OCI-LY7 (cell line): ENCODE results near the gene EGFR. TPM values are rescaled to one million over a fixed set of nuclear protein-coding genes. Genes with fewer than 3 reads are reported as not detected.

Experiments used
- BruUV-seq: library from RNA; stranded (reverse); fragments of 400-500 nt; replicated peaks from 2 replicates; lab custom pipeline; 2021; lab: Mats Ljungman, UMichigan
- CTCF ChIA-PET: fragments of 300-600 bp; sonication (Branson Sonifier 250); formaldehyde crosslinking; loops from one replicate; lab custom pipeline; 2022; ENCODE audit warnings: antibody characterized with exemption; ENCODE audit not compliant: unreplicated experiment; lab: Charles Lee
- POLR2A ChIA-PET: fragments of 300-600 bp; sonication (Branson Sonifier 250); formaldehyde crosslinking; loops from one replicate; lab custom pipeline; 2022; ENCODE audit warnings: antibody characterized with exemption; lab: Charles Lee
- DNase-seq: peaks from one replicate; pipeline ENCODE4 v3.0.0-alpha.2; 2015; ENCODE audit warnings: low spot score
- H2AFZ ChIP-seq: fragments of 200-600 bp; sonication (generic), shearing (Covaris generic); 2 replicates; pipeline ENCODE4 v1.6.1; 2014; ENCODE audit warnings: mild to moderate bottlenecking, antibody characterized with exemption, low read length, moderate library complexity
- H3K27ac ChIP-seq: fragments of 200-600 bp; sonication (generic); 2 replicates; pipeline ENCODE4 v1.5.1; 2014; ENCODE audit warnings: mixed run types, low read depth, mild to moderate bottlenecking, moderate library complexity, low read length, inconsistent platforms; ENCODE audit not compliant: poor library complexity, severe bottlenecking
- H3K36me3 ChIP-seq: fragments of 200-600 bp; sonication (generic); 2 replicates; pipeline ENCODE4 v1.6.1; 2014; ENCODE audit warnings: mild to moderate bottlenecking, antibody characterized with exemption, low read length, moderate library complexity, mixed read lengths; ENCODE audit not compliant: insufficient read depth
- H3K4me1 ChIP-seq: fragments of 200-600 bp; sonication (generic); 2 replicates; pipeline ENCODE4 v1.5.1; 2014; ENCODE audit warnings: mild to moderate bottlenecking, low read length; ENCODE audit not compliant: insufficient read depth, poor library complexity, severe bottlenecking
- H3K4me2 ChIP-seq: fragments of 200-600 bp; sonication (generic); 2 replicates; pipeline ENCODE4 v1.6.1; 2014; ENCODE audit warnings: mild to moderate bottlenecking, low read length
- H3K4me3 ChIP-seq: fragments of 200-600 bp; sonication (generic); 2 replicates; pipeline ENCODE4 v1.5.1; 2014; ENCODE audit warnings: mild to moderate bottlenecking, low read depth, low read length; ENCODE audit not compliant: poor library complexity, severe bottlenecking
- H3K79me2 ChIP-seq: fragments of 200-600 bp; sonication (generic); 2 replicates; pipeline ENCODE4 v1.6.1; 2016; ENCODE audit warnings: low read depth, mild to moderate bottlenecking, low read length, moderate library complexity, mixed read lengths; ENCODE audit not compliant: insufficient read depth
- H3K9me2 ChIP-seq: fragments of 200-600 bp; sonication (generic); 2 replicates; pipeline ENCODE4 v1.6.1; 2016; ENCODE audit warnings: mild to moderate bottlenecking, low read length, mixed read lengths; ENCODE audit not compliant: insufficient read depth
- H3K9me3 ChIP-seq: fragments of 200-600 bp; sonication (generic); 2 replicates; pipeline ENCODE4 v1.6.1; 2014; ENCODE audit warnings: mild to moderate bottlenecking, mixed run types, low read length, mixed read lengths
- H4K20me1 ChIP-seq: fragments of 200-600 bp; sonication (generic); 2 replicates; pipeline ENCODE4 v1.6.1; 2014; ENCODE audit warnings: mild to moderate bottlenecking, antibody characterized with exemption, low read length, moderate library complexity, mixed read lengths; ENCODE audit not compliant: insufficient read depth
- EZH2phosphoT487 ChIP-seq: fragments of 200-600 bp; sonication (generic); IDR thresholded peaks from 2 replicates; pipeline ENCODE4 v1.6.1; 2018; ENCODE audit warnings: low read depth, borderline replicate concordance, mild to moderate bottlenecking, mixed run types, antibody characterized with exemption, low read length, moderate library complexity, mixed read lengths
- intact Hi-C: fragments of 100-400 bp; cut with micrococcal nuclease; formaldehyde crosslinking; loops from one replicate; pipeline ENCODE4 v1.10.0; 2022; ENCODE audit not compliant: unreplicated experiment
- total RNA-seq, 2 experiments: library from RNA; depleted of rRNA in 1 of 2; stranded (reverse); fragments of >200 nt in 1 of 2; shearing (Covaris generic) in 1 of 2; gene quantifications; 2 replicates each; pipeline ENCODE4 v1.2.3, GENCODE V29; 2014 to 2022
- TF ChIP-seq, protein P1 (sequence below): fragments of 200-600 bp; sonication (generic); conservative IDR thresholded peaks from 2 replicates; pipeline ENCODE4 v1.5.1; 2014; ENCODE audit warnings: mild to moderate bottlenecking, antibody characterized with exemption, low read length, moderate library complexity, mixed read lengths

The EGFR gene
- total RNA-seq, 2 experiments from 2014 or later = 0.27 TPM; not detected in 1

DNA sequence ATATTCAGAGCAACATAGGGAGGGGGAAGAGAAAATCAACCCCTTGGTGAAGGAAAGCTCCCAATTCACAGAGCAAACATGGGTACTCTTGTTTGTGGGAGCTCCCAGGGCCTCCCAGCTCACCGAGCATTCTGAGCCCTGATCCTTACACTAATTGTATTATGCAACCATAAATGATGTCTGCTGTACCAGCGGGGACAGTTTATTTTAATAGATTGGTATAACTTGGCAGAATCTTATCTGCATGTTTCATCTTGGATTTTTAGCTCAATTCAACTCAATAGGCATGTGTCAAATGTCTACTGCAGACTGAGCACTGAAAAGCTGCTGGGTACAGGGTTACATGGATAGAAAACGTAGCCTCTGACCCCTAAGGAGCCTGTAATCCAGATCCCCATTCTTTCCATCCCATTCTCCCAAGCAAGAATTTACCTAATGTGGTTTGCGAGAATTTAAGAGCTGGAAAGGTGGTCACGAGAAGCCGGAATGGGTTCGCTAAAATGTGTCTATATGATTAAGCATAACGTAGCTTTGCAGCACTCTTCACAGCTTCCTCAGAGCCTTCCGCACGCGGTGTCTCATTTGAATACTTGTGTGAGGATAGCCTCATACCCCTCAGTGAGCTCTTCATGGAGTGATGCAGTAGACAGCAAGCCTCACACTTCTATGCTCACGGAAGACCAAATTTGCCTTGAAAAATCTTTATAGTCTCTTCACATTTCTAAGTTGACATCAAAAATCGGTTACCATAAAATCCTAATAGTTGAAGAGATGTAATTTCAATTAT, 18.3 kb downstream of the EGFR start:
- intact Hi-C loops = loop anchor here (10.0 kb wide), 1 partner anchor 62 kb away; no protein-coding TSS in a partner anchor
- no peaks in the 10 kb centered on the region for H3K9me3 ChIP-seq
- DNase-seq = no peak
- H3K4me2 ChIP-seq = no peak overlapping the region
- H3K9me2 ChIP-seq = no peaks in the 10 kb centered on the region
- no peaks in the 10 kb centered on the region for H3K79me2 ChIP-seq
- CTCF ChIA-PET = no interaction called here
- no peak for TF ChIP-seq EZH2phosphoT487
- TF ChIP-seq, protein P1, sequence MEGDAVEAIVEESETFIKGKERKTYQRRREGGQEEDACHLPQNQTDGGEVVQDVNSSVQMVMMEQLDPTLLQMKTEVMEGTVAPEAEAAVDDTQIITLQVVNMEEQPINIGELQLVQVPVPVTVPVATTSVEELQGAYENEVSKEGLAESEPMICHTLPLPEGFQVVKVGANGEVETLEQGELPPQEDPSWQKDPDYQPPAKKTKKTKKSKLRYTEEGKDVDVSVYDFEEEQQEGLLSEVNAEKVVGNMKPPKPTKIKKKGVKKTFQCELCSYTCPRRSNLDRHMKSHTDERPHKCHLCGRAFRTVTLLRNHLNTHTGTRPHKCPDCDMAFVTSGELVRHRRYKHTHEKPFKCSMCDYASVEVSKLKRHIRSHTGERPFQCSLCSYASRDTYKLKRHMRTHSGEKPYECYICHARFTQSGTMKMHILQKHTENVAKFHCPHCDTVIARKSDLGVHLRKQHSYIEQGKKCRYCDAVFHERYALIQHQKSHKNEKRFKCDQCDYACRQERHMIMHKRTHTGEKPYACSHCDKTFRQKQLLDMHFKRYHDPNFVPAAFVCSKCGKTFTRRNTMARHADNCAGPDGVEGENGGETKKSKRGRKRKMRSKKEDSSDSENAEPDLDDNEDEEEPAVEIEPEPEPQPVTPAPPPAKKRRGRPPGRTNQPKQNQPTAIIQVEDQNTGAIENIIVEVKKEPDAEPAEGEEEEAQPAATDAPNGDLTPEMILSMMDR = no peak
- no peaks in the 10 kb centered on the region for H4K20me1 ChIP-seq
- no peaks in the 10 kb centered on the region for H3K4me1 ChIP-seq
- no TSS peak for BruUV-seq
- no peak overlapping the region for H3K4me3 ChIP-seq
- H2AFZ ChIP-seq = no peak overlapping the region
- no peaks in the 10 kb centered on the region for H3K36me3 ChIP-seq
- H3K27ac ChIP-seq = no peak overlapping the region
- POLR2A ChIA-PET = no interaction called here

GRCh38 chr7:55043691-55044370, 25.0 kb downstream of the EGFR start:
- no peak overlapping the region for H2AFZ ChIP-seq
- H3K4me2 ChIP-seq = no peak overlapping the region
- POLR2A ChIA-PET = no interaction called here
- BruUV-seq = no TSS peak
- H3K4me1 ChIP-seq = no peaks in the 10 kb centered on the region
- H3K4me3 ChIP-seq = no peak overlapping the region
- CTCF ChIA-PET = no interaction called here
- TF ChIP-seq EZH2phosphoT487 = no peak
- TF ChIP-seq, protein P1 = no peak
- H3K9me2 ChIP-seq = no peaks in the 10 kb centered on the region
- H3K9me3 ChIP-seq = no peaks in the 10 kb centered on the region
- H4K20me1 ChIP-seq = no peaks in the 10 kb centered on the region
- DNase-seq = no peak
- no peaks in the 10 kb centered on the region for H3K36me3 ChIP-seq
- no peak overlapping the region for H3K27ac ChIP-seq
- H3K79me2 ChIP-seq = no peaks in the 10 kb centered on the region
- intact Hi-C loops = no loop called here

DNA sequence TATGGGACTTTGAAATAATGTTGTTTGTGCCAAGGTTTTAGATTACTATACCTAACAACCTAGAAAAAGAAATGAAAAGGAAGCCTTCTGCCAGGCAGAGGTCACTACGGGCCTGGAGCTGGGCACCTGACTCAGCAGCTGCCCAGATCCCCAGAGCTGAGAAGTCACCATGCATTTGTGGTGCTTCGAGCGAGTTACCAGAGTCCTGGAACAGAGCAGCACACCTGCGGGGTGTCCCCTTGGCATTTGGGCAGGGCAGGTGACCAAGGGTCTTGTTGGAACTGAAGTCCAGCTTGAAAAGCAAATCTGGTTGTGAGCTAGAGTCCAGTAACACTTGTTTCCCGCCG, 25.5 kb downstream of the EGFR start:
- ChIA-PET CTCF (no interaction called here), POLR2A (no interaction called here)
- Histone ChIP-seq H3K9me2 (no peaks in the 10 kb centered on the region), H3K4me2 (no peak overlapping the region), H3K4me3 (no peak overlapping the region), H3K9me3 (no peaks in the 10 kb centered on the region), H3K4me1 (no peaks in the 10 kb centered on the region), H3K27ac (no peak overlapping the region), H3K79me2 (no peaks in the 10 kb centered on the region), H2AFZ (no peak overlapping the region), H3K36me3 (no peaks in the 10 kb centered on the region), H4K20me1 (no peaks in the 10 kb centered on the region)
- TF ChIP-seq, protein P1 = no peak
- TF ChIP-seq EZH2phosphoT487 = no peak
- DNase-seq = no peak
- intact Hi-C loops = no loop called here
- no TSS peak for BruUV-seq
